ENCODE results near the gene TAS1R2. TPM values are rescaled to one million over a fixed set of nuclear protein-coding genes. Genes with fewer than 3 reads are reported as not detected.
"Not testable (repeated sequence)": the region's sequence is repeated elsewhere in the genome, so short reads cannot be mapped to it uniquely, and the experiment has no call there.

The TAS1R2 gene
- total RNA-seq, 1 donor from 2014 or later: not detected

- no peaks in the 10 kb centered on the region for H3K9me3 Mint-ChIP-seq (ENCODE audit: unreplicated experiment)
- H3K27me3 Mint-ChIP-seq (ENCODE audit: low read depth, unreplicated experiment): no peaks in the 10 kb centered on the region
- FAIRE-seq (no peak), DNase-seq (ENCODE audit: low read depth) (peak; percentile 39)
- H3K4me2 ChIP-seq (ENCODE audit: low read length): no peak overlapping the region
- peaks cover 4% of the 10 kb centered on the region for H3K36me3 Mint-ChIP-seq (ENCODE audit: low read depth, unreplicated experiment)
- no peak overlapping the region for H3K27ac ChIP-seq (ENCODE audit: low read depth, low read length)
- no peak overlapping the region for H3K9ac ChIP-seq (ENCODE audit: low read length)
- no peaks in the 10 kb centered on the region for H3K79me2 ChIP-seq (ENCODE audit: insufficient read depth, low read length)
- H3K4me1 ChIP-seq (ENCODE audit: insufficient read depth, low read length): peaks cover 12% of the 10 kb centered on the region
- no peaks in the 10 kb centered on the region for H3K36me3 ChIP-seq (ENCODE audit: insufficient read depth, low read length)
- H3K9me3 ChIP-seq (ENCODE audit: insufficient read depth, low read depth, low read length): no peaks in the 10 kb centered on the region
- H3K4me3 ChIP-seq (ENCODE audit: insufficient read depth, low read depth, low read length): no peak overlapping the region
- peaks cover 12% of the 10 kb centered on the region for H3K4me1 Mint-ChIP-seq (ENCODE audit: low read depth, unreplicated experiment)
- peak overlapping the region; percentile 50 for H3K4me3 Mint-ChIP-seq (ENCODE audit: unreplicated experiment)
- no peaks in the 10 kb centered on the region for H3K27me3 ChIP-seq (ENCODE audit: insufficient read depth, low read length)
- no peak overlapping the region for H3K27ac Mint-ChIP-seq (ENCODE audit: unreplicated experiment)
- no peak overlapping the region for H2AFZ ChIP-seq (ENCODE audit: low read depth, low read length)
- no peaks in the 10 kb centered on the region for H4K20me1 ChIP-seq (ENCODE audit: insufficient read depth, low read length)
- TF ChIP-seq CTCF (IDR thresholded peaks at IDR 0.05; ENCODE audit: insufficient read depth, low read depth, low read length) (no peak), EZH2 (IDR thresholded peaks at IDR 0.05; ENCODE audit: insufficient read depth, low read length) (no peak)
These were observed 33.7 kb upstream of the TAS1R2 start for GRCh38 chr1:18893120-18893519.

GRCh38 chr1:18891858-18892257, 32.4 kb upstream of the TAS1R2 start:
- not testable (repeated sequence) for FAIRE-seq; H2AFZ ChIP-seq (ENCODE audit: low read depth, low read length); H4K20me1 ChIP-seq (ENCODE audit: insufficient read depth, low read length); H3K9me3 Mint-ChIP-seq (ENCODE audit: unreplicated experiment); H3K79me2 ChIP-seq (ENCODE audit: insufficient read depth, low read length); H3K27me3 Mint-ChIP-seq (ENCODE audit: low read depth, unreplicated experiment); H3K4me2 ChIP-seq (ENCODE audit: low read length); H3K36me3 ChIP-seq (ENCODE audit: insufficient read depth, low read length); H3K4me3 Mint-ChIP-seq (ENCODE audit: unreplicated experiment); H3K4me3 ChIP-seq (ENCODE audit: insufficient read depth, low read depth, low read length); H3K9me3 ChIP-seq (ENCODE audit: insufficient read depth, low read depth, low read length); H3K36me3 Mint-ChIP-seq (ENCODE audit: low read depth, unreplicated experiment); H3K27me3 ChIP-seq (ENCODE audit: insufficient read depth, low read length); DNase-seq (ENCODE audit: low read depth)
- Histone ChIP-seq H3K4me1 (ENCODE audit: insufficient read depth, low read length) (peaks cover 12% of the 10 kb centered on the region), H3K9ac (ENCODE audit: low read length) (peak overlapping the region; percentile 39), H3K27ac (ENCODE audit: low read depth, low read length) (peak overlapping the region; percentile 9)
- peaks cover 12% of the 10 kb centered on the region for H3K4me1 Mint-ChIP-seq (ENCODE audit: low read depth, unreplicated experiment)
- peak overlapping the region; percentile 83 for H3K27ac Mint-ChIP-seq (ENCODE audit: unreplicated experiment)

DNA sequence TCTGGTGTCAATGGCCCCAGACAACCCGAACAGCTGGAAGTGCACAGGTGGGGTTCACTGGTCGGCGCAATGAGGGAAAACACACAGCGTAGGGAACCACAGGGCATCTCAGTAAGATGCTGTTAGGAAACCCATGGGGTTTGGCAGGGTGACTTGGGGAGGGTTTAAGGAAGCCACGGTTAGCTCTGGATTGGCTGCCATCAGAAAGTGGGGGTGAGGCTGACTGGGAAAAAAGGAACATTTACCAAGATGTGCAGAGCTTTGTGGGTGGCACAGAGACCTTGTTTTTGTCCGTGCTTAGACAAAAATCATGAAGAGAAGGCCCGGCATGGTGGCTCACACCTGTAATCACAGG, 31.9 kb upstream of the TAS1R2 start:
- Histone ChIP-seq H2AFZ (ENCODE audit: low read depth, low read length) (no peak overlapping the region), H3K27ac (ENCODE audit: low read depth, low read length) (no peak overlapping the region), H3K4me1 (ENCODE audit: insufficient read depth, low read length) (peaks cover 12% of the 10 kb centered on the region), H3K9ac (ENCODE audit: low read length) (no peak overlapping the region), H3K9me3 (ENCODE audit: insufficient read depth, low read depth, low read length) (no peaks in the 10 kb centered on the region), H3K27me3 (ENCODE audit: insufficient read depth, low read length) (no peaks in the 10 kb centered on the region), H4K20me1 (ENCODE audit: insufficient read depth, low read length) (no peaks in the 10 kb centered on the region), H3K4me2 (ENCODE audit: low read length) (no peak overlapping the region), H3K36me3 (ENCODE audit: insufficient read depth, low read length) (no peaks in the 10 kb centered on the region), H3K79me2 (ENCODE audit: insufficient read depth, low read length) (no peaks in the 10 kb centered on the region), H3K4me3 (ENCODE audit: insufficient read depth, low read depth, low read length) (no peak overlapping the region)
- FAIRE-seq (no peak), DNase-seq (ENCODE audit: low read depth) (no peak)
- TF ChIP-seq EZH2 (IDR thresholded peaks at IDR 0.05; ENCODE audit: insufficient read depth, low read length) (no peak), CTCF (IDR thresholded peaks at IDR 0.05; ENCODE audit: insufficient read depth, low read depth, low read length) (no peak)
- no peak overlapping the region for H3K4me3 Mint-ChIP-seq (ENCODE audit: unreplicated experiment)
- no peaks in the 10 kb centered on the region for H3K9me3 Mint-ChIP-seq (ENCODE audit: unreplicated experiment)
- H3K4me1 Mint-ChIP-seq (ENCODE audit: low read depth, unreplicated experiment): peaks cover 12% of the 10 kb centered on the region
- peaks cover 2% of the 10 kb centered on the region for H3K36me3 Mint-ChIP-seq (ENCODE audit: low read depth, unreplicated experiment)
- no peaks in the 10 kb centered on the region for H3K27me3 Mint-ChIP-seq (ENCODE audit: low read depth, unreplicated experiment)
- peak overlapping the region; percentile 83 for H3K27ac Mint-ChIP-seq (ENCODE audit: unreplicated experiment)
